GM10266 (cell line): ENCODE data around the gene ERF.

Source experiments
- DNase-seq: peaks from one replicate; pipeline ENCODE4 v3.0.0; 2012; ENCODE audit errors: extremely low spot score
- TF ChIP-seq, protein P1 (sequence below): IDR thresholded peaks from 2 replicates; pipeline ENCODE4 v1.5.1; 2012; ENCODE audit warnings: mild to moderate bottlenecking, low read depth; ENCODE audit not compliant: control insufficient read depth, insufficient read depth; ENCODE audit errors: missing control alignments

Gene ERF

DNA sequence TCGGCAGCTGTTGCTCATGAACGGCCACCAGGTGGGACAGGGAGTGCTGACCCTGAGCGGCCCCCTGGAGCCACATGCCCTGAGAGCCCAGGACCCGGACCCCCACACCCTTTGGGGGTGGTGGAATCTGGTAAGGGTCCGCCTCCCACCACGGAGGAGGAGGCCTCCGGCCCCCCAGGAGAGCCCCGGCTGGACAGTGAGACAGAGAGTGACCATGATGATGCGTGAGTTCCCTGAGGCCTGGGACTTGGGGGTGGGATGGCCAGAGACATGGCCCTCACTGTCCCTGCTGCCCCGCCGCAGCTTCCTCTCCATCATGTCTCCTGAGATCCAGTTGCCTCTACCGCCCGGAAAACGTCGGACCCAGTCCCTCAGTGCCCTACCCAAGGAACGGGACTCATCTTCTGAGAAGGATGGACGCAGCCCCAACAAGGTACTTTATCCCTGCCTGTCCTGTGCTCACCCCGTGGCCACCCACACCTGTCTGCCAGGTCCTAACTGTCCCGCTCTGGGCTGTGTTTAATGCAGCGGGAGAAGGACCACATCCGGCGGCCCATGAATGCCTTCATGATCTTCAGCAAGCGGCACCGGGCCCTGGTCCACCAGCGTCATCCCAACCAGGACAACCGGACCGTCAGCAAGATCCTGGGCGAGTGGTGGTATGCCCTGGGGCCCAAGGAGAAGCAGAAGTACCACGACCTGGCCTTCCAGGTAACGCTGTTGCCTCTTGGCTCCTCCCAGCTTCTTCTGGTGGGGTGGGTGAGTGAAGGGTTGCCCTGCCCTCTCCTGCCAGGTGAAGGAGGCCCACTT is 32.3 kb upstream of the ERF start:
- TF ChIP-seq, protein P1, sequence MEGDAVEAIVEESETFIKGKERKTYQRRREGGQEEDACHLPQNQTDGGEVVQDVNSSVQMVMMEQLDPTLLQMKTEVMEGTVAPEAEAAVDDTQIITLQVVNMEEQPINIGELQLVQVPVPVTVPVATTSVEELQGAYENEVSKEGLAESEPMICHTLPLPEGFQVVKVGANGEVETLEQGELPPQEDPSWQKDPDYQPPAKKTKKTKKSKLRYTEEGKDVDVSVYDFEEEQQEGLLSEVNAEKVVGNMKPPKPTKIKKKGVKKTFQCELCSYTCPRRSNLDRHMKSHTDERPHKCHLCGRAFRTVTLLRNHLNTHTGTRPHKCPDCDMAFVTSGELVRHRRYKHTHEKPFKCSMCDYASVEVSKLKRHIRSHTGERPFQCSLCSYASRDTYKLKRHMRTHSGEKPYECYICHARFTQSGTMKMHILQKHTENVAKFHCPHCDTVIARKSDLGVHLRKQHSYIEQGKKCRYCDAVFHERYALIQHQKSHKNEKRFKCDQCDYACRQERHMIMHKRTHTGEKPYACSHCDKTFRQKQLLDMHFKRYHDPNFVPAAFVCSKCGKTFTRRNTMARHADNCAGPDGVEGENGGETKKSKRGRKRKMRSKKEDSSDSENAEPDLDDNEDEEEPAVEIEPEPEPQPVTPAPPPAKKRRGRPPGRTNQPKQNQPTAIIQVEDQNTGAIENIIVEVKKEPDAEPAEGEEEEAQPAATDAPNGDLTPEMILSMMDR, result no peak
- DNase-seq, result no peak

DNA sequence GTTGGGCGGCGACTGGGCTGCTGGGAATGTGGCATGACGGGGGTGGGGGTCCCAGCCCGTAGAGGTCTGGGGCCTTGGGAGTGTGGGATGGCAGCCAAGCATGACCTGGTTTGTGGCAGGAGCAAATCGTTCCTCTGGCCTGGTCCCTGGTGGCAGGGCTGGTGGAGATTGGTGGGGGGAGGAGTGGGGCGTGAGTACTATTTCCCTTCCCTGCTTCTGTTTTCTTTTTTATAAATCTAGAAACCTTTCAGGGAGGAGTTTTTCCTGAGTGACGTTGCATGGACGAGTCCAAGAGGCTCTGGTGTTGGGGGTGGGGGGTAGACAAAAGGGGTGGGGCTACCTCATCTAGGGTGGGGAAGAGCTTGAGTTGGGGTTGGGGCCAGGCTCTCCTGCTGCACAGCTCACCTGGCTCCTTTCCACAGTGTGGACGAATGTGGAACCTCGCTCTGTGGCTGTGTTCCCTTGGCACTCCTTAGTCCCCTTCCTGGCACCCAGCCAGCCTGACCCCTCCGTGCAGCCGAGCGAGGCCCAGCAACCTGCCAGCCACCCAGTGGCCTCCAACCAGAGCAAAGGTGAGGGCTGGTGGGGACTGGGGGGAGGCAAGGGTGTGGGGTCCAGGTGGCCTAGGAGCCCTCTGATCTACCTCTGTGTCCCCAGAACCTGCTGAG is 31.6 kb upstream of the ERF start:
- TF ChIP-seq, protein P1, result no peak
- no peak for DNase-seq

- TF ChIP-seq, protein P1, result no peak
- no peak for DNase-seq
Observed at GRCh38 chr19:42285988-42286348, 31.0 kb upstream of the ERF start.

- TF ChIP-seq, protein P1, result no peak
- no peak for DNase-seq
Observed at GRCh38 chr19:42285541-42285941, 30.6 kb upstream of the ERF start.

DNA sequence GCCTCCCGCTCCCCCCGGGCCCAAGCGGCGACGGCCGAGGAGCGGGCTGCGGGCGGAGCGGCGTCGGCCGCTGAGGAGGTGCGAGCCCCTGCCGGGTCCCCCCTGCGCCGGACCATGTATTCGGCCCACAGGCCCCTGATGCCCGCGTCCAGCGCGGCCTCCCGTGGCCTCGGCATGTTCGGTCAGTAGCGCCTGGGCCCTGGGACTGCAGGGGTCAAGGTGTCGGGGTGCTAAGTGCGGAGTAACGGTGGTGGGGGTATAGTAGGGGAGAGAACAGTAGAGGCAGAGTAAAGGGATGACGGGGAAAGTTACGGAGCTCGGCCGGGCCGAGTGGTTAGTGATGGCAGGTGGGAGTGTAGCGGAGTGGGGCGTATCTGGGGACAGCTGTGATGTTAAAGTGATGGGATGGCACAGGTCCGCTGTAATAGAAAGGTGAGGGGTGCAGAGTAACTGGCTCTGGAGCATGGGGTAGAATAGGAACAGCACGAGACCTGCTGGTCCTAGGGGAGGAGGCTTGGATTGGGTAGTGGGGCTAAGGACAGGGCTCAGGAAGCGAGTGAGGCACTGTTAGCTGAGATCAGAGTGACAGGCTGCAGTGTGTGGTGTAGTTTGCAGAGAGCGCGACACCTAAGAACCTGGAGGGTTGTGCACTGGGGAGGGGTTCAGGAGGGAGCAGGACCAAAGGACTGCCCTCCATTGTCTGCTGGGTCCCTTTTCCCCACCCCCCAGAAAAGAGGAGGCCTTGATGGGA is 29.8 kb upstream of the ERF start:
- DNase-seq, result no peak
- TF ChIP-seq, protein P1, result no peak

GRCh38 chr19:42284066-42284501 is 29.2 kb upstream of the ERF start:
- TF ChIP-seq, protein P1, result no peak
- DNase-seq, result peak; percentile 97
